HG03442 (cell line): ENCODE results near the gene CCDC187.

Experiments used
- ATAC-seq: cut with Tn5 transposase; IDR thresholded peaks from one replicate; pipeline ENCODE4 v1.9.1; 2021; ENCODE audit warnings: mild to moderate bottlenecking, moderate library complexity; ENCODE audit not compliant: unreplicated experiment

Gene CCDC187

DNA sequence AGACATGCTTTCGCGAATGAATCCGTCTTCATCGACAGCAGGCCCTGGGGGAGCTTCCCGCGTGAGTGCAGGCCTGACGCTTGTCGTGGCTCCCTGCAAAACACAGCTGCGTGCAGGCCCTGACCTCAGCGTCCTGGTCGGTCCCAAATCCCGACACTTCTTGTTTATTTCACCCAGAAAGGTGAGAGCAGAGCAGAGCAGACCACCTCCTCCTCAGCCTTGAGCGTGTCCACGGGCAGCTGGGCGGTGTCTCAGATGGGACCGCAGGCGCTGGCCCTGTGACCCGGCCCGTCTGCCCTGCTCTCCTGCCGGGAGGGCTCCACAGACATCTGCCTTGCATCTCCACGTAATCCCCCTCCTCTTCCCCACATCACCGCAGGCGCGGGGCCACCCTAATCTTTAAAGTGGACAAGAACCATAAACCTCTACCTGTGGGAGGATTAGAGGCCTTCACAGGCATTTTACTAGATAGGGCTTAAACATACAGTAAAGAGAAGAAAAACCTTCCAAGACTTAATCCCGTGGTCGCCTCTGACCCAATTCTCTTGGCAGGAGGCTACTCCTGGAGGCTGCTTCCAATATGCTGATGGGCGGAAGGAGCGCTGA is 91.4 kb downstream of the CCDC187 start:
- ATAC-seq: no peak

GRCh38 chr9:136211441-136212344 is 92.2 kb downstream of the CCDC187 start:
- ATAC-seq: no peak

- no peak for ATAC-seq
These were observed 92.9 kb downstream of the CCDC187 start for GRCh38 chr9:136211006-136211405.

DNA sequence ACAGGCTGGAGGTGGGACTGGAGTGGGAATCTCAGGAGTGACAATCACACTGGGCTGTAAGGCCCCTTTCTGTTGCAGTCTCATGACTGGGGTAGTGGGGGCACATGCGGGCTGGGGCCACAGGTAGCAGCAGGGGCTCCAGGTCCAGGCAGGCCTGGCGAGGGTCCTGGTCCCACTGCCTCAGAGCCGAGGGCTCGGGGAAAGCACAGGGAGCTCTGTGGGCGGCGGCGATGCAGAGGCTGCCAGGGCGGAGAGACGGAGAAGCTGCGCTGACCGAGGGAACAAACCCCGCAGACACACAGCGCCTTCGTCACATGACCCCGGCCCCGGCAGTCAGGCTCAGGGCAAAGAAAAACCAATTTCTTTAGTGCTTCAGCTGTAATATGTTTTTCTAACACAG is 93.6 kb downstream of the CCDC187 start:
- ATAC-seq: no peak

DNA sequence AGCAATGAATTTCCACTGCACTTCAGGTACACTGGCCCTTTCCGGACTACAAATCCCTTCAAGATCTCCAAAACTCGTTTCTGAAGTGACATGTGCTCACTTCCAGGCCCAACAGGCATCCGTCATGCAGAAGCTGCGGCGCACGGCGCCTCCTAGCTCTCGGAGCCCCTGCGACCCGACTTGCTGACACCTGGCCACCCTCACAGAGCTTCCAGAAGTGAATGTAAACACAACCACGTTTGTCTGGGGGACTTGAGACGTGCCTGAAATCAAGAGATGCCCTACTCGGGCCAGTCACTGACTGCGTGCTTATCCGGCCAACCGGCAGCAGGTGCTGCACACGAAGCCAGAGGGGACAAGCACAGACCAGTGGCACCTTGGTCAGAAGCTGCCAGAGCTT is 94.1 kb downstream of the CCDC187 start:
- no peak for ATAC-seq

DNA sequence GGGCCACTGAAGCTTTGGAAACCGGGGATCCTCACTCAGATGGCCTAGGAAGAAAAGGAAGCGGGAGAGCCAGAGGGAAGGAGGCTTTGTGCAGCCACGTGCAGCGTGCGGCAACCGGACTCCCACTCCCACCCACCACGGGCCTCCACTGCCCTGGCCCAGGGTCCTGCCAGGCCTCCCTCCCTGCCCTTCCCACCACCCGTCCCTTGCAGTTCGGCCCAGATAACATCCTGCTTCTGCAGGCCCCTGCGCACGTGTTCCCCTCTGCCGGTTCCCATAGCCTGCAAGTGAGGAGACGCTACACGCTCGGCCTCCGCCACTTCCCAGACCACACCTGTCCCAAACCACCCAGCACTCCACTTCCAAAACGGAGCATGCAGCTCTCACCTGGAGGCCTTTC is 94.7 kb downstream of the CCDC187 start:
- no peak for ATAC-seq

GRCh38 chr9:136208675-136209074 is 95.2 kb downstream of the CCDC187 start:
- ATAC-seq: no peak

DNA sequence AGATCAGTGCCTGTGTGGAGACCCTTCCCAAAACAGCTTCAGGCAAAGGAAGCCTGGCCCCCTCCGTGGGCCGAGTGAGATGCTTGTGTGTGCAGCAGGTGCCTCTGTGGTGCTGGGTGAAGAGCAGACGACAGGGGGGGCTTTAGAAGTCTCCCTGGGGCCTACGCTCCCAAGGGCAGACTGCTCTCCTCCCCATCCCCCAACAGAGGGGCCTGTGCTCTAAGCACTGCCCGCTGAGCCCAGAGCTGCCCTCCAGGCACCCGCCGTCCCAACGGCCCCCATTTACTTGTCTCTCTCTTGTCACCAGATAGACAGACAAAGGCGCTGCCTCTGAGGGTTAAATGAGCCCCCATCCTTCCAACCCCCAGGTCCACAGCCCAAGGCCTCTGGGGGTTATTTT is 96.3 kb downstream of the CCDC187 start:
- no peak for ATAC-seq

GRCh38 chr9:136206602-136207275 is 97.2 kb downstream of the CCDC187 start:
- no peak for ATAC-seq

DNA sequence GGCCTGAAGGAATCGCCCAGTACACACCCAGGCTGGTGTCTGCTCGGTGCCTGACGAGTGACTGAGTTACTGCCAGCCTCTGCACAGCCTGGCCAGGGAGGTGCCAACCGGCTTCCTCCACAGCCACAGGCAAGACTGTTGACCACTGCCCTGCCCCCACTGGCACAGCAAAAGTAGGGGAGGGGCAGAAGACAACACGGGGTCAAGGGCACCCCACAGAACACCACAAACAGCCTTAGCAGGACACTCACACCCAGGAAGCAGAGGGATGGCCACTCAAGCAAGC is 98.2 kb downstream of the CCDC187 start:
- ATAC-seq: no peak

DNA sequence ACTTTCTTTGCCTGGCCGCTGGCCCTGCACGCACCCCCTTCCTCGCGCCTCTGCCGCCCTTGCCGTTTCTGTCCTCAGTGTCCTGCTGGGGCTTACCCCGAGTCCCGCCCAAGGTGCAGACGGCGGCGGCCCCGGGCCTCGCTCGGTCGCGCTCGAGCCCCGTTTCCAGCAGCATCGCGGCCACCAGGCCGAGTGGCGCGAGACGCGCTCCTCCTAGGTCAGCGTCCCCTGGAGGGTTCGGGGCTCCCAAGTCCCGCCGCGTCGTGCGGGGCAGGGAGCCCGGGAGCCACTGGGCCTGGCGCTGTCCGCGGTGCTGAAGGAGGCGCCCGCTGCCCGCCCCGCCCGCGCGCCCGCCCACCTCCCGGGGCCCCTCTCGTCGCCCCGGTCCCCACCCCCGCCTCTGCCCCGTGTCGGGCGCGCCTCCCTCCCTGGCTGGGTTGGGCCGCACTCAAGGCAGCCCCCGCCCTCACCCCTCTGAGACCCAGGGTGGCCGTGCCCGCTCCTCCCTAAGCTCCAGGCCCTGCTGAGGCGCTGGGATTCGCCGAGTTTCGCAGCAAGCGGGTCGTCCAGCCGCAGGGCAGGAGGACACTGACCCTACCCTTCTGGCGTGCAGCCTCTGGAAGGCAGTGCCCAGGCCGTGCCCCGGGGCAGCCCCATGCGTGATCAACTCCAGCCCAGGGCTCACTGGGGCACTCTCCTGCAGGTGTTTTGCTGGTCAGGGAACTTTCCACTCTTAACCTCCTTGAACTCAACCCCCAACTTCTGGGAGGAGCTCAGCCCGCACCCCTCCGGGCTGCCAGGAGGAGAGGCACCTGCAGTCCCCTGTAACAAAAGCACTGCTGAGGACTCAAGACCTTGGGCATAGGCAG is 98.8 kb downstream of the CCDC187 start, which contains the start of gene LHX3:
LHX3 (minus strand) TSS at position 291 of the 869 bp plus-strand sequence; CDS start at position 175, 116 bp downstream.
- no peak for ATAC-seq

GRCh38 chr9:136204145-136204805 is 99.6 kb downstream of the CCDC187 start:
- no peak for ATAC-seq

DNA sequence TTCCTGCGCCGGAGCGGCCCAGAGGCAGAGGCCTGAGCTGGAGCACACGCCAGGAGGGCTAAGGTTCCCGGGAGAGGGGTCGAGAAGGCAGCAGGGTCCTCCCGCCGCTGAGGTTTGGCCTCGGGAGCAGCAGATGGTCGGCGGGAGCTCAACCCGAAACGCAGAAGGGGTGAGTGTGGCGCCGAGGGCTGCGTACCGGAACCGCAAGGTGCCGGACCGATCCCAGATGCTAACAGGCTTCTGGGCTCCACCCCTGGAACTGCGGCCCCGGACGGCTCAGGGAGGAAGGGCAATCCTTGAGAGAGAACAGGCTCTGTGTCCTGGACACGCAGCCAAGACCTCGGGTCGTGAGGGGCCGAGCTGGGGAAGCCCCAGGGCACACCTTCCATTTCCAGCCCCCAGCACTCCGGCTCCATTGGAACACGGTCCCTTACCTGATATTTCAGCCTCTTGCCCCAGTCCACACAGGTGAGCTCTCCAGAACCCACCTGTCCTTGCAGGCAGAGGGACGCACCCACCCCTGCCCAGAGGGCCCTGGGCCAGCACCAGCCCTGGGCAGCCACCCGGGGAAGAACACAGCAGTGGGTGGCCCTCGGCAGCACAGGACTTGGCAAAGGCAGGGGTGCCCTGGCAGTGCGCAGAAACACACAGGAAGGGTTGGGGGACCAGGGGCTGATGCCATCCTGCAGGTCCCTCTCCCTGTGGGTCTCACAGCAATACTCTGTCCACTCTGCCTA is 100.3 kb downstream of the CCDC187 start:
- no peak for ATAC-seq

- ATAC-seq: no peak
These were observed 101.2 kb downstream of the CCDC187 start for GRCh38 chr9:136202454-136203407.

- ATAC-seq: no peak
These were observed 102.1 kb downstream of the CCDC187 start for GRCh38 chr9:136201609-136202453.

DNA sequence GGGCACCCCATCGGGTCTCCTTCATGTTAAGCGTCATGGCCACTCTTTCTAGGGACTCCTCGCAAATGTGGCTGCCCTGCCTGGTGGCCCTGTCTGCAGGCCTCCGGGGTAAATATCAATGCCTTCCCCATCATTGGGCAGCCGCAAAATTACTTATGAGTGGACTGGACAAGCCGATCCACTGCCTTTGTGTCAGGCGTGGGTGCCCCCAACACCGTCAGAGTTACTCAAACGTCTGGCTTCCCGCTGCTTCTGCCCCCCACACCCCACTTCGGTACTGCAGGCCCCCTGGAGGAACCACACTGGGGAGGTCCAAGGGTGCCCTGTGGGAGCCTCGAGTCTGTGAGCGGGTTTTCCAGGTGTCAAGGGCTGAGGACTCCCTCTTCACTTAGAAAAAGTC is 102.7 kb downstream of the CCDC187 start:
- no peak for ATAC-seq

GRCh38 chr9:136200424-136200823 is 103.5 kb downstream of the CCDC187 start:
- ATAC-seq: no peak
